HCT116 (cell line): ENCODE data around the gene SH2D3C. TPM values are rescaled to one million over a fixed set of nuclear protein-coding genes. Genes with fewer than 3 reads are reported as not detected.

ENCODE experiments used
- ATAC-seq: fragments of 200-7000 bp; cut with Tn5 transposase; 2 replicates; pipeline ENCODE4 v1.9.1; 2020; ENCODE audit warnings: mild to moderate bottlenecking, moderate library complexity
- BruUV-seq: library from RNA; stranded (reverse); fragments of 400-500 nt; replicated peaks from 2 replicates; lab custom pipeline; 2021; lab: Mats Ljungman, UMichigan
- CTCF ChIA-PET: fragments of 300-600 bp; sonication (Branson Sonifier 250); formaldehyde crosslinking; loops from one replicate; lab custom pipeline; 2021; ENCODE audit warnings: antibody characterized with exemption; lab: Charles Lee
- POLR2A ChIA-PET: fragments of 300-600, 350-600 bp; sonication (Branson Sonifier 250); formaldehyde crosslinking; loops from one replicate; lab custom pipeline; 2021; ENCODE audit warnings: antibody characterized with exemption; lab: Charles Lee
- RAD21 ChIA-PET, 2 experiments: fragments of 300-600 bp; sonication (Branson Sonifier 250); formaldehyde crosslinking; loops; one replicate each; lab custom pipeline; 2023; ENCODE audit warnings: low total read pairs in 2 of 2; ENCODE audit not compliant: uncharacterized antibody in 2 of 2, unreplicated experiment in 2 of 2, low non-redundant PET in 1 of 2; lab: Charles Lee
- DNase-seq: peaks from one replicate; pipeline ENCODE4 v3.0.0-alpha.2; 2010; ENCODE audit warnings: low read depth, low spot score
- H2AFZ ChIP-seq: fragments of 200-600 bp; shearing (Covaris generic), sonication (generic); 2 replicates; pipeline ENCODE4 v1.6.1; 2017; ENCODE audit warnings: low read depth, mixed run types, mixed read lengths, antibody characterized with exemption, low read length; ENCODE audit not compliant: poor library complexity, severe bottlenecking
- H3K27ac ChIP-seq: 2 replicates; pipeline ENCODE4 v1.5.1; 2012; ENCODE audit warnings: low read depth, low read length
- H3K27me3 ChIP-seq: fragments of 200-600 bp; sonication (generic); 2 replicates; pipeline ENCODE4 v1.6.1; 2016; ENCODE audit warnings: mixed run types, low read length, mixed read lengths; ENCODE audit not compliant: insufficient read depth
- H3K36me3 ChIP-seq, 2 experiments: fragments of 200-500 bp in 1 of 2; fragments of 200-600 bp in 1 of 2; sonication (Bioruptor generic) in 1 of 2; sonication (generic) in 1 of 2; 2 replicates each; pipeline versions ENCODE4 v1.5.1 to v1.6.1; 2014 to 2016; ENCODE audit warnings: low read length in 2 of 2, inconsistent platforms in 1 of 2, mixed read lengths in 1 of 2, mixed run types in 1 of 2; ENCODE audit not compliant: insufficient read depth in 2 of 2, control insufficient read depth in 1 of 2
- H3K4me1 ChIP-seq, 2 experiments: fragments of 200-600 bp in 1 of 2; sonication (generic) in 1 of 2; 2 replicates each; pipeline versions ENCODE4 v1.5.1 to v1.6.1; 2012 to 2017; ENCODE audit warnings: low read length in 2 of 2, inconsistent platforms in 1 of 2, mild to moderate bottlenecking in 1 of 2, mixed read lengths in 1 of 2, mixed run types in 1 of 2, moderate library complexity in 1 of 2; ENCODE audit not compliant: insufficient read depth in 2 of 2, control insufficient read depth in 1 of 2
- H3K4me2 ChIP-seq: fragments of 200-600 bp; sonication (generic); 2 replicates; pipeline ENCODE4 v1.6.1; 2017; ENCODE audit warnings: mixed run types, low read length, mixed read lengths
- H3K4me3 ChIP-seq, 2 experiments: fragments of 200-600 bp in 1 of 2; sonication (generic) in 1 of 2; replicated peaks in 1 of 2; 2 replicates each; pipeline ENCODE4 v1.5.1; 2011 to 2016; ENCODE audit warnings: low read length in 2 of 2, control low read depth in 1 of 2, low read depth in 1 of 2, mild to moderate bottlenecking in 1 of 2, mixed read lengths in 1 of 2, mixed run types in 1 of 2
- H3K79me2 ChIP-seq: fragments of 200-600 bp; sonication (generic); 2 replicates; pipeline ENCODE4 v1.6.1; 2017; ENCODE audit warnings: mild to moderate bottlenecking, mixed run types, low read length, moderate library complexity, mixed read lengths; ENCODE audit not compliant: insufficient read depth
- H3K9ac ChIP-seq: fragments of 200-600 bp; sonication (generic); 2 replicates; pipeline ENCODE4 v1.6.1; 2016; ENCODE audit warnings: low read length, mixed read lengths
- H3K9me2 ChIP-seq: fragments of 200-600 bp; sonication (generic), shearing (Covaris generic); 2 replicates; pipeline ENCODE4 v1.6.1; 2017; ENCODE audit warnings: mixed run types, mild to moderate bottlenecking, moderate library complexity; ENCODE audit not compliant: insufficient read depth
- H3K9me3 ChIP-seq, 2 experiments: fragments of 200-500 bp in 1 of 2; fragments of 200-600 bp in 1 of 2; sonication (Bioruptor generic) in 1 of 2; sonication (generic) in 1 of 2; 2 replicates each; pipeline ENCODE4 v1.6.1; 2014 to 2017; ENCODE audit warnings: low read length in 2 of 2, mixed read lengths in 2 of 2, inconsistent platforms in 1 of 2, low read depth in 1 of 2, mild to moderate bottlenecking in 1 of 2, mixed run types in 1 of 2, moderate library complexity in 1 of 2; ENCODE audit not compliant: control insufficient read depth in 1 of 2, insufficient read depth in 1 of 2
- H4K20me1 ChIP-seq: fragments of 200-600 bp; sonication (generic), shearing (Covaris generic); 2 replicates; pipeline ENCODE4 v1.6.1; 2017; ENCODE audit warnings: mixed run types, mild to moderate bottlenecking, moderate library complexity; ENCODE audit not compliant: insufficient read depth
- EZH2phosphoT487 ChIP-seq: fragments of 200-600 bp; IDR thresholded peaks from 2 replicates; pipeline ENCODE4 v1.6.1; 2018; ENCODE audit warnings: antibody characterized with exemption, borderline replicate concordance
- JUND ChIP-seq: IDR thresholded peaks from 2 replicates; pipeline ENCODE4 v1.6.1; 2012
- MAX ChIP-seq: IDR thresholded peaks from 2 replicates; pipeline ENCODE4 v1.6.1; 2012
- POLR2A ChIP-seq: IDR thresholded peaks from 2 replicates; pipeline ENCODE4 v1.7.0; 2011; ENCODE audit warnings: borderline replicate concordance; ENCODE audit not compliant: insufficient read depth, insufficient read length; ENCODE audit errors: extremely low read depth
- POLR2AphosphoS5 ChIP-seq: IDR thresholded peaks from 2 replicates; pipeline ENCODE4 v1.6.1; 2011; ENCODE audit warnings: mild to moderate bottlenecking, low read depth, low read length, moderate library complexity
- RAD21 ChIP-seq: IDR thresholded peaks from 2 replicates; pipeline ENCODE4 v1.6.1; 2012; ENCODE audit warnings: low read depth, mild to moderate bottlenecking
- SIN3A ChIP-seq: IDR thresholded peaks from 2 replicates; pipeline ENCODE4 v1.6.1; 2012; ENCODE audit warnings: low read depth
- TCF7L2 ChIP-seq: IDR thresholded peaks from 2 replicates; pipeline ENCODE4 v1.7.0; 2011; ENCODE audit warnings: borderline replicate concordance, inconsistent platforms; ENCODE audit not compliant: insufficient read depth, insufficient read length; ENCODE audit errors: extremely low read depth
- ZNF274 ChIP-seq: fragments of 200-500 bp; sonication (Bioruptor generic); IDR thresholded peaks from 2 replicates; pipeline ENCODE4 v1.6.1; 2014; ENCODE audit warnings: mild to moderate bottlenecking, low read depth, low read length, inconsistent platforms
- intact Hi-C: fragments of 100-400 bp; cut with micrococcal nuclease; formaldehyde crosslinking; loops from 2 replicates; pipeline ENCODE4 v1.10.0; 2022
- total RNA-seq: library from RNA; stranded (reverse); gene quantifications from one replicate; pipeline ENCODE4 v1.2.1, GENCODE V29; 2021; ENCODE audit not compliant: unreplicated experiment
- TF ChIP-seq, protein P1 (sequence below), 3 experiments: fragments of 200-600 bp in 1 of 3; sonication (generic) in 1 of 3; IDR thresholded peaks in 2 of 3; conservative IDR thresholded peaks in 1 of 3; 2 replicates each; pipeline ENCODE4 v1.5.1; 2012 to 2017; ENCODE audit warnings: low read depth in 2 of 3, low read length in 2 of 3, antibody characterized with exemption in 1 of 3, borderline replicate concordance in 1 of 3, control low read depth in 1 of 3, mild to moderate bottlenecking in 1 of 3, mixed read lengths in 1 of 3, mixed run types in 1 of 3, moderate library complexity in 1 of 3; ENCODE audit not compliant: insufficient read depth in 1 of 3

The SH2D3C gene
- total RNA-seq, 1 experiment from 2014 or later: 1.3 TPM

DNA sequence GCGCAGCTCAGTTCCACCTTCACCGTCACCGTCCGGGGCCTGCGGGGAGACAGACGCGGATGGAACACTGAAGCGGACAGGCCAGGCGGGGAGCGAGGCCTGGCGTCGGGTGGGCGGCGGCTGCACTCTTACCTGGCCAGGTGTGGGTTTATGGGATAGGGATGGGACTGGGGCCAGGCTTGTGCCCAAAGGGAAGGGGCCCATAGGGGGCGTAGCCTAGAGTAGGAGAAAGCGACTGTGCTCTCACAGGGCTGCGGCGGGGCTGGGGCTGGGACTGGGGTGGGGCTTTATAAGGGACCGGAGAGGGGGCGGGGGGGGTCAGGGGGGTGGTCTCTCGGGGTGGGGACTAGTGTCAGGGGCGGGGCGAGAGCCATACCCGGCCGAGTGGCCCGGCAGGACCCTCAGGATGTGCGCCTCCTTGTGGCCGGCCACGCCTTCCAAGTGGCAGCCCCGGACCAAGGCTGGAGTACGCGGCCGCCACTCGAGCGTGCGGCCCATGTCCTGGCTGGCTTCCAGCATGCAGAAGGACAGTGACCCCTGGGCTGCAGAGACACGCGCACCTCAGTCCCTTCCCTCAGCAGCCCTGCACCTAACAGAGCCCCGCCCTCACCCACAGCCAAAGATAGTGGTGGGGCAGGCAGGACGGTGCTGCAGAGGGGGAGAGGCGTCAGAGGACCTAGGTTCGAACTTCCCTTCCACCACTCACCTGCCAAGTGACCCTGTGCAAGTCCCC is 47.0 kb upstream of the SH2D3C start:
- no peaks in the 10 kb centered on the region for H3K9me3 ChIP-seq
- BruUV-seq: no TSS peak
- peaks cover 17 to 25% of the 10 kb centered on the region in 2 experiments for H3K4me1 ChIP-seq
- DNase-seq: no peak
- H3K27ac ChIP-seq: no peak overlapping the region; the same call in 1 of the 2 replicates
- H3K36me3 ChIP-seq: no peaks in the 10 kb centered on the region
- TF ChIP-seq, protein P1, sequence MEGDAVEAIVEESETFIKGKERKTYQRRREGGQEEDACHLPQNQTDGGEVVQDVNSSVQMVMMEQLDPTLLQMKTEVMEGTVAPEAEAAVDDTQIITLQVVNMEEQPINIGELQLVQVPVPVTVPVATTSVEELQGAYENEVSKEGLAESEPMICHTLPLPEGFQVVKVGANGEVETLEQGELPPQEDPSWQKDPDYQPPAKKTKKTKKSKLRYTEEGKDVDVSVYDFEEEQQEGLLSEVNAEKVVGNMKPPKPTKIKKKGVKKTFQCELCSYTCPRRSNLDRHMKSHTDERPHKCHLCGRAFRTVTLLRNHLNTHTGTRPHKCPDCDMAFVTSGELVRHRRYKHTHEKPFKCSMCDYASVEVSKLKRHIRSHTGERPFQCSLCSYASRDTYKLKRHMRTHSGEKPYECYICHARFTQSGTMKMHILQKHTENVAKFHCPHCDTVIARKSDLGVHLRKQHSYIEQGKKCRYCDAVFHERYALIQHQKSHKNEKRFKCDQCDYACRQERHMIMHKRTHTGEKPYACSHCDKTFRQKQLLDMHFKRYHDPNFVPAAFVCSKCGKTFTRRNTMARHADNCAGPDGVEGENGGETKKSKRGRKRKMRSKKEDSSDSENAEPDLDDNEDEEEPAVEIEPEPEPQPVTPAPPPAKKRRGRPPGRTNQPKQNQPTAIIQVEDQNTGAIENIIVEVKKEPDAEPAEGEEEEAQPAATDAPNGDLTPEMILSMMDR (IDR thresholded peaks at IDR 0.05 in 2 of 3, conservative IDR thresholded peaks at IDR 0.05 in 1 of 3; ENCODE audit: borderline replicate concordance in 1 of 3, insufficient read depth in 1 of 3, low read depth in 2 of 3, low read length in 2 of 3): peak; percentile 40 to 63 (median 40); a peak in 4 of 6 replicates
- TF ChIP-seq RAD21 (peak; percentile 24; the same call in 1 of the 2 replicates), EZH2phosphoT487 (no peak)
- H3K9ac ChIP-seq: no peak overlapping the region
- POLR2A ChIA-PET: interaction anchor here (0.6 kb wide), 1 partner anchor 103 kb away, joined by 3 read pairs; no protein-coding TSS in a partner anchor
- no peaks in the 10 kb centered on the region for H3K9me2 ChIP-seq
- H4K20me1 ChIP-seq: no peaks in the 10 kb centered on the region
- CTCF ChIA-PET: interaction anchor here (0.6 to 2.0 kb wide), 4 partner anchors 14 to 104 kb away, joined by 3 to 8 read pairs (median 3); partner anchors contain the start of gene TOR2A
- intact Hi-C loops: loop anchor here (1.0 kb wide), 1 partner anchor 61 kb away; no protein-coding TSS in a partner anchor
- H3K79me2 ChIP-seq: no peaks in the 10 kb centered on the region
- peak; percentile 69 for ATAC-seq
- H3K4me2 ChIP-seq: peak overlapping the region; percentile 58
- no peak overlapping the region for H3K4me3 ChIP-seq
- no peak overlapping the region for H2AFZ ChIP-seq
- RAD21 ChIA-PET: interaction anchor here in 1 of 2 experiments (0.6 to 0.7 kb wide), 2 partner anchors 90 to 91 kb away, joined by 3 read pairs; partner anchors contain the start of gene TOR2A
- no peaks in the 10 kb centered on the region for H3K27me3 ChIP-seq

- no peak overlapping the region for H3K4me3 ChIP-seq
- no peak overlapping the region for H3K9ac ChIP-seq
- no TSS peak for BruUV-seq
- H3K79me2 ChIP-seq: no peaks in the 10 kb centered on the region
- H3K27ac ChIP-seq: no peak overlapping the region
- no peak for DNase-seq
- no peaks in the 10 kb centered on the region for H4K20me1 ChIP-seq
- H2AFZ ChIP-seq: no peak overlapping the region
- ChIA-PET RAD21 (no interaction called here), CTCF (no interaction called here), POLR2A (no interaction called here)
- H3K9me2 ChIP-seq: no peaks in the 10 kb centered on the region
- intact Hi-C loops: no loop called here
- H3K9me3 ChIP-seq: no peaks in the 10 kb centered on the region
- peaks cover 6 to 12% of the 10 kb centered on the region in 2 experiments; a peak in 3 of 4 replicates for H3K4me1 ChIP-seq
- H3K36me3 ChIP-seq: no peaks in the 10 kb centered on the region
- no peak overlapping the region for H3K4me2 ChIP-seq
- no peaks in the 10 kb centered on the region for H3K27me3 ChIP-seq
- ATAC-seq: no peak
- TF ChIP-seq POLR2A (no peak), EZH2phosphoT487 (no peak), ZNF274 (no peak), MAX (no peak), TCF7L2 (no peak), SIN3A (no peak), JUND (no peak), POLR2AphosphoS5 (no peak)
- TF ChIP-seq, protein P1 (IDR thresholded peaks at IDR 0.05 in 2 of 3, conservative IDR thresholded peaks at IDR 0.05 in 1 of 3; ENCODE audit: borderline replicate concordance in 1 of 3, insufficient read depth in 1 of 3, low read depth in 2 of 3, low read length in 2 of 3): no peak
Measured at GRCh38 chr9:127822108-127822507, 43.6 kb upstream of the SH2D3C start.
